ENCODE results near the gene C6orf132. TPM values are rescaled to one million over a fixed set of nuclear protein-coding genes. Genes with fewer than 3 reads are reported as not detected.

The C6orf132 gene
- total and polyA plus RNA-seq, 2 experiments from 2014 or later = 22.2 to 40.9 TPM

- TF ChIP-seq ZNF331 (CRISPR knock-in tag; IDR thresholded peaks at IDR 0.05; ENCODE audit: low read depth) (no peak), CREB1 (CRISPR knock-in tag; IDR thresholded peaks at IDR 0.05; ENCODE audit: low read depth) (no peak), REST (IDR thresholded peaks at IDR 0.05; ENCODE audit: unreplicated experiment) (no peak)
Observed at GRCh38 chr6:42113936-42114636, 28.3 kb downstream of the C6orf132 start (continued).

GRCh38 chr6:42112351-42112750, 30.1 kb downstream of the C6orf132 start:
- no peak overlapping the region for H3K4me3 Mint-ChIP-seq
- Histone ChIP-seq H3K27me3 (ENCODE audit: insufficient read depth) (no peaks in the 10 kb centered on the region), H3K4me3 (no peak overlapping the region), H3F3A (replicated peaks; ENCODE audit: low read depth) (peaks cover 14% of the 10 kb centered on the region; the same call in 1 of the 2 replicates), H3K27ac (ENCODE audit: low read depth) (no peak overlapping the region), H4K20me1 (replicated peaks; ENCODE audit: insufficient read depth) (peaks cover 55% of the 10 kb centered on the region), H3K9me2 (ENCODE audit: insufficient read depth) (no peaks in the 10 kb centered on the region), H3K79me2 (replicated peaks; ENCODE audit: insufficient read depth) (peaks cover 13% of the 10 kb centered on the region), H3K4me2 (no peak overlapping the region), H2AFZ (no peak overlapping the region), H3K4me1 (ENCODE audit: insufficient read depth) (peaks cover 6% of the 10 kb centered on the region; the same call in 1 of the 2 replicates), H3K36me3 (ENCODE audit: insufficient read depth) (no peaks in the 10 kb centered on the region)
- peaks cover 6% of the 10 kb centered on the region; the same call in 2 of the 3 replicates for H3K4me1 Mint-ChIP-seq
- no peak for ATAC-seq
- H3K27me3 Mint-ChIP-seq (ENCODE audit: insufficient read depth, low read depth, poor library complexity) = peaks cover 3% of the 10 kb centered on the region
- no peak overlapping the region for H3K27ac Mint-ChIP-seq
- no peak for DNase-seq (ENCODE audit: low spot score)
- peaks cover 40% of the 10 kb centered on the region for H3K36me3 Mint-ChIP-seq (ENCODE audit: low read depth)
- H3K9me3 Mint-ChIP-seq = no peaks in the 10 kb centered on the region
- TF ChIP-seq EZH2 (IDR thresholded peaks at IDR 0.05; ENCODE audit: low read depth, unreplicated experiment) (no peak), POLR2AphosphoS5 (IDR thresholded peaks at IDR 0.05; ENCODE audit: low read depth) (no peak), ZNF114 (CRISPR knock-in tag; IDR thresholded peaks at IDR 0.05) (no peak), ZNF331 (CRISPR knock-in tag; IDR thresholded peaks at IDR 0.05; ENCODE audit: low read depth) (no peak), STAT1 (IDR thresholded peaks at IDR 0.05; ENCODE audit: unreplicated experiment) (no peak), EZH2phosphoT487 (IDR thresholded peaks at IDR 0.05; ENCODE audit: unreplicated experiment) (no peak), CREB1 (CRISPR knock-in tag; IDR thresholded peaks at IDR 0.05; ENCODE audit: low read depth) (no peak), NANOG (IDR thresholded peaks at IDR 0.05; ENCODE audit: borderline replicate concordance) (no peak), CTCF (conservative IDR thresholded peaks at IDR 0.05; ENCODE audit: low read depth in 2 of 2) (no peak), ETS1 (IDR thresholded peaks at IDR 0.05) (no peak), JUNB (IDR thresholded peaks at IDR 0.05; ENCODE audit: unreplicated experiment) (no peak)
